HG03378 (cell line): ENCODE measurements around the gene MDM1.

Experiments
- ATAC-seq: cut with Tn5 transposase; IDR thresholded peaks from one replicate; pipeline ENCODE4 v1.9.1; 2021; ENCODE audit warnings: mild to moderate bottlenecking, moderate library complexity; ENCODE audit not compliant: unreplicated experiment

The MDM1 gene

DNA sequence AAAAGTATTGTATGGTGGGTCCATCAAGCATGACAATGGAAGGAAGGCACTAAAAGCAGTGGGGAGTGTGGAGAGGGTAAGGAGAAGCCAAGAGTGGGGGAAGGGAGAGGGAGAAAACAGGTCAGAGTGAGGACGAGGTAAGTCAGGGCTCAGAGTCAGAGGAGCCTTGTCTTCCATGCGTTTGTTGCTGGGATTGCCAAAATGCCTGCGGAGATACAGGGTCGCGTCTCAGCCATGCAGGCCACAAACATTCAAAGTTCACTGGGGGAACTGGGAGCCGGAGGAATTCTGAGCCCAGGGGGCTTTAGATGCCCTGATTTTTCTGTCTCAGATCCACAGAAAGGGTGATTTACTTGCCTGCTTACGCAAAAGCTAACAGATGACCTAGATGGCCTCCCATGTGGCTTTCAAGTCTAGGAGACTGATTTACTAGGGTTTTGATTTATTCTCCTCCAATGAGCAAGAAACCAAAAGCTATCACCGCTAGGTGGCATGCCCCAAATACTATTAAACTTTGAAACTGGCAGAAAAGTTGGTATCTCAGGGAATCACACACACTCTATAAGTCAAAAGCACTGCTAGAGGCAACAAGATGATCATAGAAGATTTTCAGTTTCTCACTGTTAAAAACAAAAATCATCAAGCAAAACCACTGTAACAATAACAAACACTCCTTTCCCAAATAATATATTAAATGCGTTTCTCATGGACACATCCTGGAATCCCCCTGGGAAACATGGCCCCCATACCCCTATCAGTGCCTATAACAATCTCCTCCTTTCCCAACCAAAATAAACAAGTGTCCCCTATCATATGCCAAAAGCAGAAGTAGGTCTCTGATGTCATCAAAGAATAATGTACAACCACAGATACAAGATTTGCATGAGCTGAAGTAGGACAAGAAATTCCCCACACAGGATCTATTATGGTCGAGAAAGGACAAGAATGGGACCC, 26.6 kb upstream of the MDM1 start:
- peak; percentile 78 for ATAC-seq

- no peak for ATAC-seq
These were observed 24.8 kb upstream of the MDM1 start for GRCh38 chr12:68356986-68357385.

- ATAC-seq, result no peak
These were observed 24.0 kb upstream of the MDM1 start for GRCh38 chr12:68356060-68356695.

- ATAC-seq, result no peak
These were observed 22.9 kb upstream of the MDM1 start for GRCh38 chr12:68354977-68355541.

- no peak for ATAC-seq
These were observed 19.9 kb upstream of the MDM1 start for GRCh38 chr12:68352067-68352466.

DNA sequence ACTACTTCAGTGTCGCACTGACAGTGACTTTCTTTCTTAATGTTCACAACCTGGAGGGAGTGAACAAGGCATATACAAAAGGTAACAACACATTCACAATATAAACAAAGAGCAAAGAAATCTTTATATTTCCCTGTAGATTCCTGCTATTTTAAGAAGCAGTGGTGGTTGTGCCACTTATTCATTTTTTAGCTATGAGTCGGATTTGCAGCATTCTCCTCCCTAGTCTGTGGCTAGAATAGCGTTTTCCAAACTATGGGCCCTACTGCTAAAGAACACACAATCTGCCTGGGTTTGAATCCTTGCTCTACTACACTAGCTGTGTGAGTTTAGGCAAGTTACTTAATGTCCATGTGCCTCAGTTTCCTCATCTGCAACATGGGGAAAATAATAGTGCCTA, 18.6 kb upstream of the MDM1 start:
- no peak for ATAC-seq

- no peak for ATAC-seq
These were observed 17.9 kb upstream of the MDM1 start for GRCh38 chr12:68349921-68350606.

DNA sequence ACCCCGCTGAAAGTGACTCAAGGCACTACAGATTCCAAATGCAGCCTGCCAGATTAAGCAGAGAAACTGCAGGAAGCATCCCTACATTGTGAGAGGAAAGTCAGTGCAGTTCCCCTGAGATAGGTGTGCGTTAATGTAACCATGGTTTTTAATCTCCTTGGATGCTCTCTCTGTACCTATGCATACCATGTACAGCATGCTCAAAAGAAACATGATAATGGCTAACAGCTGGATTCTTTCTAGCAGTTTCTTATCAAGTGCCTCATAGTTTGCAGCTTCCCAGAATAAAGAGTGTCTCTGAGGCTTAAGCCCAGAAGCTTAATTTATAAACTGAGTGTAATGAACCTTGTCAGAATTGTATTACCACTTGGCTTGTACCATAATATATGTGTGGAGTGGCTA, 17.1 kb upstream of the MDM1 start:
- ATAC-seq, result no peak

GRCh38 chr12:68348419-68348818, 16.3 kb upstream of the MDM1 start:
- ATAC-seq, result no peak

GRCh38 chr12:68345763-68346162, 13.6 kb upstream of the MDM1 start:
- no peak for ATAC-seq

DNA sequence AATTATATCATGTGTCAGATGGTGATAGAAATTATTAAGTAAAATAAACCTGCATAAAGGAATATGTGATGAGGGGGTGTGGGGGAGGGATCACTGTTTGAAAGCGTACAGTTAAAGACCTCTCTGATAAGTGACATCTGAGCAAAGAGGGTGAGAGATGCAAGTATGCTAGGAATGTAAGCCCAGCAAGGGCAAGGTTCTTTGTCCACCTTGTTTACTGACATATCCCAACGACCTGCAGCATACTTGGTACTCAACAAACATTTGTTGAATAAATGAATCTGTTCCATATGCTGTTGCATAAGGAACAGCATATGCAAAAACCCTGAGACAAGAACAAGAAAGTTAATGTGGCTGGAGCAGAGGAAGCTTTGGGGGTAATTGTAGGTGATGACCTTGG, 12.0 kb upstream of the MDM1 start:
- ATAC-seq, result no peak

DNA sequence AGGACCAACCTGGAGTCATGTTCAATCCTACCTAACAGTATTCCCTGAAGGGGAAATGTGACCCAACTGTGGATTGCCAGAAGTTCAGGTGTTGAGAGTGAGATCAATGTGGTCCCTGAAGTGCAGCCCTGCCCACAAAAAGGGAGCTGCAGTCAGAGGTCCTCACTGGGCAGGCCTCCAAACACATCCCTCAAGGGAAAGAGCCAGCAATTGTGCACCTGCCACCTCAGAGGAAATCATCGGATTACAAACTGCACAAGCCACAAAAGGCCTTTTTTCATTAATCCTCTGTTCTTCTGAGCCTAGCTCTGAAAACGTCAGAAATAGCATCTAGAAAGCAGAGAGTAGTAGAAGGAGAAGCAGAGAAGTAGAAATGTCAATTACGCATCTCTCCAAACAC, 10.8 kb upstream of the MDM1 start:
- ATAC-seq, result no peak

DNA sequence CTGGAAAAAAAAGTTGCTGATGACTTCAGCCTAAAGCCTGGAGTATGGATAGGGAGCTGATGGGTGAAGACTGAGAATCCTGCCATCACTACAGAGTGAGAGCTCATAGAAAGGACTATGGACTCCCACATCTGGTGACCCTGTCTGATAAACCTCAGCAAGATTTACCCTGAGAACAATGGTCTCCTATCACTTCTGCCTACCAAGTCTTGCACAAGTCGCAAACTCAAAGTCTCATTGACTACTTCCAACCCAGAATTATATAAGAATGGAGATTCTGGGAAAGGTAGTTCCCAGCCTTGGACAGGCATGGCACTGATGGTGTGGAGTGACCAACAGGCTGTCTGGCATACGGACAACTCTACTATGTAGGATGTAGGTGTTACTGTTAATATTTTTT, 9.7 kb upstream of the MDM1 start:
- ATAC-seq, result no peak

- no peak for ATAC-seq
These were observed 8.5 kb upstream of the MDM1 start for GRCh38 chr12:68340404-68341270.

DNA sequence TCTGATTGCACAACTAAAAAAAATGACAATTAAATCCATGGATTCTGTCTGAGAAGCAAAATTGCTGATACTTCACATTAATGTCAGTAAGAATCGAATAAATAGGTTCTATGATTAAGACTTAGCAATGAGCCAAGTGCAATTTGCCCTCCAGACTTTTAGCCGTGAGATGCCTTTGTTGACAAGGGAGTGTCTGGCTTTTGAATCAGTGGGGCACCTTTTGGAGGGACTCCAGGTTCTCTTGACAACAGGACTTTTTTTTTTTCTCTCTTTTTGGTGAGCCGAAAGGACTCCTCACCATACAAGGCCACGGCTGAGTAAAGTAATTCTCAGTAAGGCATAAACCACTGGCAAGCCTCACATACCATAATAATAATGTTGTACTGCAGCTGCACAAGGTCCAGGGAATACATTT, 4.7 kb upstream of the MDM1 start:
- ATAC-seq, result no peak

GRCh38 chr12:68335462-68335861, 3.3 kb upstream of the MDM1 start:
- no peak for ATAC-seq

DNA sequence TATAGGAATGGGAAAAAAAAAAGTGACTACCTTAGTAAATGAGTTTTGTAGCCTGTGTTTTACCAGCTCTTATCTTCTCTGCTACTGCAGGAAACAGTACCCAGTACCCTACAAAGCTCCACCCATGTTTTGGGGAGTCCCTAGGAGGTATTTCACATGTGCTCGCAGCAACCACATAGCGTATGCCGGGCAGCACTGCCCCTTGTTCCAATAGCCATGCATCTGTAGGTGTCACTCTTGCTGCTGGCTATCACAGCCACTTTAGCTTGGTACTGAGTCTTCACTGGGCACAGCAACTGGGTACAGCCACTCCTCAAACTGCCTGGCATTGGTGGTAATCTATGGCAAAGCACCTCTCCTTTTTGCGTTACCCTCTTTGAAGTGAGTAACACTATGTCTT, 2.0 kb upstream of the MDM1 start:
- no peak for ATAC-seq

DNA sequence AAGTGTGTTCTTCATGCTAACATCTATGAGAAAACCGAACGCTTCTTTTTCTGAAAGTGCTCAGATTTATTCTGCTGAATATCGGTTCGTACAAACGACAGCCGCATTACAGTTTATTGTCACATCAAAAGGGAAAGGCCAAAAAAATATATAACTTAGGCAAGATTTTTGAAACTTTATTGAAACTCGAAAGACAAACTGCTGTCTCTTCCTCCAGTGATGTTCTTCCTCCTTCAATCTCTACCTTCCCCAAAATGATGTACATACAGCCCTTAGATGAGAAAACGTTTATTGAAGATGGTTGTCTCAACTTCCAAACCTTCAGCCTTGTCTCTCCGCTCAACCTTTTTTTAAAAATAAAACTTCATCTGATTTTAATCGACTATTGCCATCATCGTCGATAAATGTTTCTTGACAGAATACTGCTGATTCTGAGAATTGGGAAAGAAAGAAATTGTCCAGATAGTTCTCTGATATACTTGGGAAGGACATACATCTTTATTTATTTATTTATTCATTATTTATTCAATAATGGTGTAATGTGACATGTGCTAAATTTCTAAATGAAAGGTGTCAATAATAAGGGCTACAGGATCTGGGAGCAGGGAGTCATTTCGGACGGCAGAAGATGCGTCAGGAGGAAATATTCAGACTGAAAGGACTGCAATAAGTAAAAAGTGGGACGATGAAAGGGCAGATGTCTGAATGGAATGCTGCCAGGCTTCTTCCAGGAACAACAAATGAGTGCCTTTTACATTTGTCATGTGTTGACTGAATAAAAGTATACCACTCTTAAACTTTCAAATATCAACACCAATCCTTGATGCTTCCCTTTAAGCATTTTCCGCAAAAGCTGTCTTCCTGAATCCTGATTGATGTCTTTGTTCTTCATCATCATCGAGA, 817 bp upstream of the MDM1 start:
- ATAC-seq, result no peak

- ATAC-seq, result no peak
These were observed 678 bp downstream of the MDM1 start for GRCh38 chr12:68331500-68331868.

DNA sequence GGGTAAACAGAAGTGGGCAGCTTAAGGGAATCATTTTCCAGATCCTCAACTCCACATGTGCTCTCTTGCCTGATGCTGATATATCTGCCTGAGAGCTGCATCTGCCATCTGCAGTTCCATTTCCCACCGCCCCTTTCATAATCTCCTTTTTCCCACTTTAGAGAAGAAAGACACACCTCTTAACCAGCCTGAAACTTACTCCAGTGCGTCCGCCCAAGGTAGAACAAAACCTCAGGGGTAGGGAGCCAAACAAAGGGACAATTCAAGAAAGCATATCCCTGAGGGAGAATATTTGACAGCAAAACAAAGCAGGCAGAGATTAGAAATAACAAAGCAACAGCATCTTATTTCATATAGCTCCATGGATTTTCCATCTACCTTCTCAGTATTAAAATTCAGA, 4.3 kb downstream of the MDM1 start:
- ATAC-seq, result no peak
